BLaER1 (cell line): ENCODE measurements around the gene C16orf90.

Experiments used
- H3K27ac ChIP-seq: shearing (Covaris generic); formaldehyde crosslinking; 2 replicates; pipeline ENCODE4 v1.8.1; 2022
- H3K27me3 ChIP-seq: shearing (Covaris generic); formaldehyde crosslinking; 2 replicates; pipeline ENCODE4 v1.8.1; 2022
- H3K36me3 ChIP-seq: shearing (Covaris generic); formaldehyde crosslinking; 2 replicates; pipeline ENCODE4 v1.8.1; 2022
- H3K4me1 ChIP-seq: shearing (Covaris generic); formaldehyde crosslinking; 2 replicates; pipeline ENCODE4 v1.8.1; 2022
- H3K4me2 ChIP-seq: shearing (Covaris generic); formaldehyde crosslinking; 2 replicates; pipeline ENCODE4 v1.8.1; 2022
- H3K4me3 ChIP-seq: shearing (Covaris generic); formaldehyde crosslinking; 2 replicates; pipeline ENCODE4 v1.8.1; 2022
- H3K9ac ChIP-seq: shearing (Covaris generic); formaldehyde crosslinking; 2 replicates; pipeline ENCODE4 v1.8.1; 2022
- H3K9me3 ChIP-seq: shearing (Covaris generic); formaldehyde crosslinking; 2 replicates; pipeline ENCODE4 v1.8.1; 2022
- H4K20me1 ChIP-seq: shearing (Covaris generic); formaldehyde crosslinking; 2 replicates; pipeline ENCODE4 v1.8.1; 2022
- Cebpa-rat ChIP-seq: shearing (Covaris generic); IDR thresholded peaks from 2 replicates; pipeline ENCODE4 v1.8.1; 2022

C16orf90 gene

DNA sequence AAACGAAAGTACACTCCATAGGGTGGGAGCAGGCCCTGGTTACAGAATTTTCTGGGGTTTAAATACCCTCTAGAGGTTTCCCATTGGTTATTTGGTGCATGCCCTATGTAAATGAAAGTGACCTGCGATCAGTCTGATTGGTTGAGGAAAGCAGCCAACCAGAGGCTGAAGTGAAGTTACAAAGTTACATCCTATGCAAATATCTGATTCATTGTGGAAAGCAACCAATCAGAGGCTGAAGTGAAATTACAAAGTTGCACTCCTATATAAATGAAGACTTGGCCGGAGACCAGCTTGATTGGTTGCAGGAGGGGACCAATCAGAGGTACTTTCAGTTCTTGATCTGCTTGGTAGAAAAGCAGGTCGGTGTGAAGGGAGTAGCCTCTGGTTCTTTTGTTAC, 27.4 kb downstream of the C16orf90 start:
- H3K4me1 ChIP-seq, result peaks cover 31% of the 10 kb centered on the region
- H4K20me1 ChIP-seq, result peaks cover 100% of the 10 kb centered on the region
- no peak overlapping the region for H3K4me3 ChIP-seq
- no peak for TF ChIP-seq Cebpa-rat
- peaks cover 98% of the 10 kb centered on the region for H3K36me3 ChIP-seq
- H3K9ac ChIP-seq, result no peak overlapping the region
- H3K27ac ChIP-seq, result no peak overlapping the region
- peaks cover 69% of the 10 kb centered on the region for H3K9me3 ChIP-seq
- 0 out of 2 replicates have a peak overlapping the region, but pooled peaks have one; percentile 7 for H3K4me2 ChIP-seq
- no peaks in the 10 kb centered on the region for H3K27me3 ChIP-seq

- Histone ChIP-seq H3K4me2 (0 out of 2 replicates have a peak overlapping the region, but pooled peaks have one; percentile 7), H3K36me3 (peaks cover 98% of the 10 kb centered on the region), H3K9me3 (peaks cover 67% of the 10 kb centered on the region), H3K4me1 (peaks cover 31% of the 10 kb centered on the region), H4K20me1 (peaks cover 100% of the 10 kb centered on the region), H3K4me3 (no peak overlapping the region), H3K9ac (no peak overlapping the region), H3K27ac (no peak overlapping the region), H3K27me3 (no peaks in the 10 kb centered on the region)
- TF ChIP-seq Cebpa-rat, result no peak
These were observed 28.1 kb downstream of the C16orf90 start for GRCh38 chr16:3467182-3467581.

- Histone ChIP-seq H3K4me3 (no peak overlapping the region), H3K4me1 (peaks cover 37% of the 10 kb centered on the region), H3K9me3 (peaks cover 56% of the 10 kb centered on the region), H3K4me2 (no peak overlapping the region), H4K20me1 (peaks cover 100% of the 10 kb centered on the region), H3K9ac (no peak overlapping the region), H3K27me3 (no peaks in the 10 kb centered on the region), H3K36me3 (peaks cover 90% of the 10 kb centered on the region), H3K27ac (no peak overlapping the region)
- TF ChIP-seq Cebpa-rat, result no peak
These were observed 29.2 kb downstream of the C16orf90 start for GRCh38 chr16:3465911-3466584.

DNA sequence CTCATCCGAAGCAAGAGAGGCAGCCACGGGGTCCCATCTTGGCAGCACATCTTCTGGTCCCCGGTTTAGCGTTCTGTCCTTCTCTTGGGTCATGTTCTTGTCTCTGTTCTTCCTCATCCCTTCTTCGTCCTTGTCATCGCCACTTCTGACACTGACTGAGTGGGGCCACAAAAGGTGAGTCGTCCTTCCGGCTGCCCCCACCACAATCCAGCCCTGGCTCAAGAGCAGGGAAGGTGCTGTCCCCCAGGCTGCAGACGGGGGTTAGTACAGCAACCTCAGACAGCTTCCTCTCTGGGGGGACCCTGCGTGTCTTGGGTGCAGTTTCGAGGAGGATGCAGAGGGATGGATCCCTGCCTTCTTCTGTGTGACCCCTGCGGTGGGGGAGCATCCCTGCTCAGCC, 30.0 kb downstream of the C16orf90 start:
- peaks cover 48% of the 10 kb centered on the region for H3K9me3 ChIP-seq
- H3K36me3 ChIP-seq, result peaks cover 87% of the 10 kb centered on the region
- H4K20me1 ChIP-seq, result peaks cover 100% of the 10 kb centered on the region
- TF ChIP-seq Cebpa-rat, result no peak
- H3K27ac ChIP-seq, result no peak overlapping the region
- H3K27me3 ChIP-seq, result no peaks in the 10 kb centered on the region
- no peak overlapping the region for H3K9ac ChIP-seq
- H3K4me2 ChIP-seq, result no peak overlapping the region
- peaks cover 43% of the 10 kb centered on the region for H3K4me1 ChIP-seq
- H3K4me3 ChIP-seq, result no peak overlapping the region

DNA sequence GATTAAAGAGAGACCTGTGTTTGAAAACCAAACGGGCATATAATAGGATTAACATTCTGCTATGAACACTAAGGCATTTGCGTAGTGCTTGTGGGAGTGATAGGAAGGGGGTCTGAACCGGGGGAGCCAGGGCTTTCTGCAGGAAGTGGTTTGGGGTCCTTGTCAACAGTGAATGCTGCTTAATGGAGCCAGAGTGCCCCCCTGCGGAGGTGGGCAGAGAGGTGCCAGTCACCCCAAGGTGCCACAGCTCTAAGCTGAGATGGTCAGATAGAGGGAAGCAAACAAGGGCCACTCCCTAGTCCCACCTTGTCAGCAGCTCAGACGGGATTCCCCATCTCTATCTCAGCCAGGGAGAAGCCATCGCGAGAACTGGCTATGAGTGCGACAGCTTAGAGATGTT, 34.1 kb downstream of the C16orf90 start:
- Histone ChIP-seq H3K9me3 (peaks cover 29% of the 10 kb centered on the region), H3K27ac (no peak overlapping the region), H3K4me2 (peak overlapping the region; percentile 40; the same call in 1 of the 2 replicates), H3K36me3 (peaks cover 45% of the 10 kb centered on the region), H3K4me3 (no peak overlapping the region), H4K20me1 (peaks cover 77% of the 10 kb centered on the region), H3K4me1 (peaks cover 60% of the 10 kb centered on the region), H3K9ac (no peak overlapping the region), H3K27me3 (no peaks in the 10 kb centered on the region)
- no peak for TF ChIP-seq Cebpa-rat

DNA sequence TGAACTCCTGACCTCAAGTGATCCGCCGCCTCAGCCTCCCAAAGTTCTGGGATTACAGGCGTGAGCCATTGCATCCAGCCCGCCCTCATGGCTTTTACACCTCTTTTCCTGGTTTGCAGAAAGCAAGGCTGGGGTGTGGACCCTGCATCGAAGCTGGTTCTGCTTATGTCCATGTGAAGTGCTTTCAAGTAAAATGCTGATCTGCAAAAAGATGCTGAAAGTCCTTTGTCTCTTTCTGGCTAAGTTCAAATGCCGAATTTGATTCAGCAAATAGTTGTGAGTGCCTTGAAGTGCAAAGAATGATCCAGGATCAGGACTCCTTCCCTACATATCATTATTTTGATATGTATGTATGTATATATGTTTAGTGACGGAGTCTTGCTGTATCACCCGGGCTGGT, 34.7 kb downstream of the C16orf90 start:
- Histone ChIP-seq H3K9ac (no peak overlapping the region), H3K36me3 (peaks cover 40% of the 10 kb centered on the region), H3K4me3 (no peak overlapping the region), H3K4me2 (no peak overlapping the region), H3K27ac (no peak overlapping the region), H3K4me1 (peaks cover 63% of the 10 kb centered on the region), H4K20me1 (peaks cover 72% of the 10 kb centered on the region), H3K9me3 (peaks cover 24% of the 10 kb centered on the region), H3K27me3 (no peaks in the 10 kb centered on the region)
- TF ChIP-seq Cebpa-rat, result no peak

DNA sequence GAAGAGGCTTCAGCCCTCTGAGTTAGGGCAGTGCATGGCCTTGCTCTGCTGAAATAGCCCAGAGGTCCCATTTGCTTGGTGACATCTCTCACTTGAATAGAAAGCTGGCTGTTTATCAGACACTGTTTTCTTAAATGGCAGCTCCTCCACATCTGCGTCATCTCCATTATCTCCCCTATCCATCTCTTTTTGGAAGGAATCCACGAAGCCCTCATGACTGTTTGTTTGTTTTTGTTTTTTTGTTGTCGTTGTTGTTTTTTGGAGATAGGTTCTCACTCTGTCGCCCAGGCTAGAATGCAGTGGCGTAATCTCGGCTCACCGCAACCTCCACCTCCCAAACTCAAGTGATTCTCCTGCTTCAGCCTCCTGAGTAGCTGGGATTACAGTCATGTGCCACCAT, 35.2 kb downstream of the C16orf90 start:
- no peak overlapping the region for H3K4me3 ChIP-seq
- H3K9ac ChIP-seq, result no peak overlapping the region
- no peak for TF ChIP-seq Cebpa-rat
- no peak overlapping the region for H3K27ac ChIP-seq
- peaks cover 35% of the 10 kb centered on the region for H3K36me3 ChIP-seq
- peaks cover 63% of the 10 kb centered on the region for H3K4me1 ChIP-seq
- no peaks in the 10 kb centered on the region for H3K27me3 ChIP-seq
- peak overlapping the region; percentile 98 for H3K4me2 ChIP-seq
- H3K9me3 ChIP-seq, result peaks cover 23% of the 10 kb centered on the region
- peaks cover 67% of the 10 kb centered on the region for H4K20me1 ChIP-seq

- Histone ChIP-seq H3K4me3 (peak overlapping the region; percentile 93), H3K9ac (peak overlapping the region; percentile 98; the same call in 1 of the 2 replicates)
These were observed 35.7 kb downstream of the C16orf90 start for GRCh38 chr16:3459401-3460090.

GRCh38 chr16:3458852-3459361, 36.4 kb downstream of the C16orf90 start:
- Histone ChIP-seq H3K27me3 (no peaks in the 10 kb centered on the region), H3K4me3 (peak overlapping the region; percentile 93), H3K9me3 (0 out of 2 replicates have a peak, but pooled peaks cover 15% of the 10 kb centered on the region), H3K4me2 (peak overlapping the region; percentile 98), H4K20me1 (peaks cover 55% of the 10 kb centered on the region), H3K27ac (peak overlapping the region; percentile 99), H3K9ac (peak overlapping the region; percentile 98), H3K36me3 (peaks cover 25% of the 10 kb centered on the region; the same call in 1 of the 2 replicates), H3K4me1 (peaks cover 55% of the 10 kb centered on the region)
- TF ChIP-seq Cebpa-rat, result no peak

More at GRCh38 chr16:3459401-3460090, 35.7 kb downstream of the C16orf90 start:
- Histone ChIP-seq H3K27ac (no peak overlapping the region), H3K4me2 (peak overlapping the region; percentile 98), H3K27me3 (no peaks in the 10 kb centered on the region), H3K9me3 (peaks cover 22% of the 10 kb centered on the region), H3K36me3 (peaks cover 30% of the 10 kb centered on the region; the same call in 1 of the 2 replicates), H3K4me1 (peaks cover 61% of the 10 kb centered on the region), H4K20me1 (peaks cover 61% of the 10 kb centered on the region)
- no peak for TF ChIP-seq Cebpa-rat
